Measurements from ENCODE around the gene NLRP2B. TPM values are rescaled to one million over a fixed set of nuclear protein-coding genes. Genes with fewer than 3 reads are reported as not detected.
"Not testable (repeated sequence)": the region's sequence is repeated elsewhere in the genome, so short reads cannot be mapped to it uniquely, and the experiment has no call there.

NLRP2B gene
- total and polyA plus RNA-seq, 9 of the 15 experiments (the other 6 are each of a cell fraction or from before 2014, with no cell fraction given): not detected

GRCh38 chrX:57640674-57641016 lies 39.4 kb downstream of the NLRP2B start (continued):
- TF ChIP-seq TGIF2 (CRISPR knock-in tag; IDR thresholded peaks at IDR 0.05): no peak
- no peak for TF ChIP-seq ZBTB11 (CRISPR knock-in tag; IDR thresholded peaks at IDR 0.05)

- H3K9ac ChIP-seq (ENCODE audit: insufficient read depth in 1 of 2, low read depth in 2 of 2, low read length in 2 of 2); in situ Hi-C loops (cut with MboI); H4K20me1 ChIP-seq (replicated peaks; ENCODE audit: control insufficient read depth, insufficient read depth, low read length); H3K27me3 ChIP-seq (ENCODE audit: control insufficient read depth in 2 of 2, insufficient read depth in 2 of 2, low read length in 2 of 2); H3K4me1 ChIP-seq (replicated peaks in 1 of 2; ENCODE audit: control insufficient read depth in 2 of 2, insufficient read depth in 2 of 2, low read length in 2 of 2); H3K4me2 ChIP-seq (ENCODE audit: insufficient read depth, low read length); H3K36me3 ChIP-seq (ENCODE audit: control insufficient read depth, insufficient read depth, low read length); ATAC-seq; H3K79me2 ChIP-seq (ENCODE audit: control insufficient read depth, insufficient read depth, low read length); H3K4me3 ChIP-seq; BruUV-seq (replicated peaks); H3K9me1 ChIP-seq (ENCODE audit: control insufficient read depth, insufficient read depth, low read length); DNase-seq (ENCODE audit: extremely low read depth in 1 of 4, low spot score in 3 of 4); CTCF ChIA-PET (ENCODE audit: low intra/inter-chr PET ratio); FAIRE-seq; H3K9me3 ChIP-seq (replicated peaks; ENCODE audit: control insufficient read depth, insufficient read depth, low read depth, low read length); intact Hi-C loops (cut with micrococcal nuclease); H3K27ac ChIP-seq (ENCODE audit: extremely low read depth, low read depth, low read length); POLR2A ChIA-PET; H2AFZ ChIP-seq (ENCODE audit: low read depth, low read length): not testable (repeated sequence)
- WGBS (ENCODE audit: insufficient coverage, low coverage, missing lambda C conversion rate): 0% methylated on average over 4 of the region's 20 CpGs
These were observed 50.6 kb downstream of the NLRP2B start for GRCh38 chrX:57629438-57629837.

Other genes starting within 250 kb of the NLRP2B start
- gene ZXDB, start 88.2 kb downstream of the NLRP2B start, total RNA-seq (2014; rRNA removed): 2.0 and 2.4 TPM in 2 replicates
- 2.3 and 2.5 TPM in 2 replicates for gene ZXDB, start 88.2 kb downstream of the NLRP2B start, total RNA-seq (2014; rRNA removed; fragmentation: Illumina TruSeq; extraction: Trizol)
- gene ZXDB, start 88.2 kb downstream of the NLRP2B start, total RNA-seq (2015; rRNA removed; fragmentation: Illumina TruSeq; extraction: Trizol): 1.9 and 2.0 TPM in 2 replicates
- gene ZXDB, start 88.2 kb downstream of the NLRP2B start, total RNA-seq (2021): 2.5 and 2.8 TPM in 2 replicates
- gene ZXDB, start 88.2 kb downstream of the NLRP2B start, polyA plus RNA-seq (2011; rRNA removed): 2.6 and 3.0 TPM in 2 replicates
- 1.7 and 2.0 TPM in 2 replicates for gene ZXDB, start 88.2 kb downstream of the NLRP2B start, polyA plus RNA-seq (2014; fragmentation: Illumina TruSeq; extraction: Trizol)
- under 1 TPM; 0.43 to 0.58 TPM for gene ZXDB, start 88.2 kb downstream of the NLRP2B start, polyA plus RNA-seq (2014; fragmentation: Nextera tagmentation; extraction: Ambion mirVana)
- 1.1 and 1.3 TPM in 2 replicates for gene ZXDB, start 88.2 kb downstream of the NLRP2B start, polyA plus RNA-seq (2014; rRNA removed)
- 0.36 and 0.37 TPM in 2 replicates for gene ZXDA, start 230.2 kb upstream of the NLRP2B start, total RNA-seq (2014; rRNA removed)
- gene ZXDA, start 230.2 kb upstream of the NLRP2B start, total RNA-seq (2014; rRNA removed; fragmentation: Illumina TruSeq; extraction: Trizol): 0.32 and 0.51 TPM in 2 replicates
- gene ZXDA, start 230.2 kb upstream of the NLRP2B start, total RNA-seq (2015; rRNA removed; fragmentation: Illumina TruSeq; extraction: Trizol): 0.36 and 0.41 TPM in 2 replicates
- gene ZXDA, start 230.2 kb upstream of the NLRP2B start, total RNA-seq (2021): 0.42 and 0.60 TPM in 2 replicates
- gene ZXDA, start 230.2 kb upstream of the NLRP2B start, polyA plus RNA-seq (2011; rRNA removed): 0.04 and 0.17 TPM in 2 replicates
- 0.19 TPM in 2 replicates for gene ZXDA, start 230.2 kb upstream of the NLRP2B start, polyA plus RNA-seq (2014; fragmentation: Illumina TruSeq; extraction: Trizol)
- gene ZXDA, start 230.2 kb upstream of the NLRP2B start, polyA plus RNA-seq (2014; fragmentation: Nextera tagmentation; extraction: Ambion mirVana): under 1 TPM in 1 of 2 experiments, not detected in 1; 0.01 TPM
- gene ZXDA, start 230.2 kb upstream of the NLRP2B start, polyA plus RNA-seq (2014; rRNA removed): 0.13 and 0.27 TPM in 2 replicates